ENCODE measurements around the gene HTR1B.

- TF ChIP-seq CTCF (IDR thresholded peaks at IDR 0.05 in 8 of 11, conservative IDR thresholded peaks at IDR 0.05 in 3 of 11) (no peak), POLR2A (IDR thresholded peaks at IDR 0.05) (no peak)
Measured at GRCh38 chr6:77458421-77458820, 4.9 kb downstream of the HTR1B start.

All from spleen (tissue), 7 donors.